GM11168 (cell line): ENCODE results near the gene CALHM4.

Experiments
- in situ Hi-C: fragments of 300-500 bp; cut with MboI; formaldehyde crosslinking; loops from one replicate; pipeline ENCODE4 v1.12.0; 2022; ENCODE audit warnings: low sequenced_read_pairs; ENCODE audit not compliant: unreplicated experiment

The CALHM4 gene

GRCh38 chr6:116536216-116536621 is 17.3 kb upstream of the CALHM4 start:
- in situ Hi-C loops = no loop called here

GRCh38 chr6:116542426-116542825 is 11.1 kb upstream of the CALHM4 start:
- in situ Hi-C loops = loop anchor here (10.0 kb wide), 1 partner anchor 278 kb away; no protein-coding TSS in a partner anchor

GRCh38 chr6:116543149-116543548 is 10.4 kb upstream of the CALHM4 start:
- in situ Hi-C loops = loop anchor here (10.0 kb wide), 1 partner anchor 278 kb away; no protein-coding TSS in a partner anchor

- in situ Hi-C loops = loop anchor here (10.0 kb wide), 1 partner anchor 281 kb away; no protein-coding TSS in a partner anchor
Measured at GRCh38 chr6:116545651-116546050, 7.9 kb upstream of the CALHM4 start, which contains the start of gene TRAPPC3L. TSS of gene TRAPPC3L (minus strand) at chr6:116545684. CDS start at chr6:116545514, 170 bp downstream.

GRCh38 chr6:116547358-116547757 is 6.2 kb upstream of the CALHM4 start:
- in situ Hi-C loops = loop anchor here (10.0 kb wide), 1 partner anchor 283 kb away; no protein-coding TSS in a partner anchor

- in situ Hi-C loops = no loop called here
Measured at GRCh38 chr6:116550796-116551195, 2.8 kb upstream of the CALHM4 start.

GRCh38 chr6:116556065-116556464 is 2.5 kb downstream of the CALHM4 start:
- in situ Hi-C loops = no loop called here

GRCh38 chr6:116556814-116557415 is 3.4 kb downstream of the CALHM4 start:
- in situ Hi-C loops = no loop called here

- in situ Hi-C loops = no loop called here
Measured at GRCh38 chr6:116557893-116558292, 4.3 kb downstream of the CALHM4 start.

- in situ Hi-C loops = no loop called here
Measured at GRCh38 chr6:116560130-116560529, 6.6 kb downstream of the CALHM4 start.

GRCh38 chr6:116561377-116562018 is 7.9 kb downstream of the CALHM4 start:
- in situ Hi-C loops = no loop called here

- in situ Hi-C loops = no loop called here
Measured at GRCh38 chr6:116562019-116562403, 8.5 kb downstream of the CALHM4 start.

GRCh38 chr6:116562614-116563013 is 9.1 kb downstream of the CALHM4 start:
- in situ Hi-C loops = no loop called here

GRCh38 chr6:116563830-116564229 is 10.3 kb downstream of the CALHM4 start:
- in situ Hi-C loops = no loop called here

- in situ Hi-C loops = no loop called here
Measured at GRCh38 chr6:116564311-116564710, 10.8 kb downstream of the CALHM4 start.

GRCh38 chr6:116564921-116565872 is 11.6 kb downstream of the CALHM4 start:
- in situ Hi-C loops = no loop called here

- in situ Hi-C loops = no loop called here
Measured at GRCh38 chr6:116568111-116568510, 14.6 kb downstream of the CALHM4 start.

GRCh38 chr6:116568821-116569755 is 15.5 kb downstream of the CALHM4 start:
- in situ Hi-C loops = no loop called here

GRCh38 chr6:116570856-116571682 is 17.5 kb downstream of the CALHM4 start, which contains the start of gene RWDD1:
TSS of gene RWDD1 (plus strand) at chr6:116571504. CDS start at chr6:116571583, 79 bp downstream.
- in situ Hi-C loops = no loop called here
